BLaER1 (cell line): ENCODE data around the gene SRSF4.

Source experiments
- H3K27ac ChIP-seq: shearing (Covaris generic); formaldehyde crosslinking; 2 replicates; pipeline ENCODE4 v1.8.1; 2022
- H3K27me3 ChIP-seq: shearing (Covaris generic); formaldehyde crosslinking; 2 replicates; pipeline ENCODE4 v1.8.1; 2022
- H3K36me3 ChIP-seq: shearing (Covaris generic); formaldehyde crosslinking; 2 replicates; pipeline ENCODE4 v1.8.1; 2022
- H3K4me1 ChIP-seq: shearing (Covaris generic); formaldehyde crosslinking; 2 replicates; pipeline ENCODE4 v1.8.1; 2022
- H3K4me2 ChIP-seq: shearing (Covaris generic); formaldehyde crosslinking; 2 replicates; pipeline ENCODE4 v1.8.1; 2022
- H3K4me3 ChIP-seq: shearing (Covaris generic); formaldehyde crosslinking; 2 replicates; pipeline ENCODE4 v1.8.1; 2022
- H3K9ac ChIP-seq: shearing (Covaris generic); formaldehyde crosslinking; 2 replicates; pipeline ENCODE4 v1.8.1; 2022
- H3K9me3 ChIP-seq: shearing (Covaris generic); formaldehyde crosslinking; 2 replicates; pipeline ENCODE4 v1.8.1; 2022
- H4K20me1 ChIP-seq: shearing (Covaris generic); formaldehyde crosslinking; 2 replicates; pipeline ENCODE4 v1.8.1; 2022
- Cebpa-rat ChIP-seq: shearing (Covaris generic); IDR thresholded peaks from 2 replicates; pipeline ENCODE4 v1.8.1; 2022

SRSF4 gene

DNA sequence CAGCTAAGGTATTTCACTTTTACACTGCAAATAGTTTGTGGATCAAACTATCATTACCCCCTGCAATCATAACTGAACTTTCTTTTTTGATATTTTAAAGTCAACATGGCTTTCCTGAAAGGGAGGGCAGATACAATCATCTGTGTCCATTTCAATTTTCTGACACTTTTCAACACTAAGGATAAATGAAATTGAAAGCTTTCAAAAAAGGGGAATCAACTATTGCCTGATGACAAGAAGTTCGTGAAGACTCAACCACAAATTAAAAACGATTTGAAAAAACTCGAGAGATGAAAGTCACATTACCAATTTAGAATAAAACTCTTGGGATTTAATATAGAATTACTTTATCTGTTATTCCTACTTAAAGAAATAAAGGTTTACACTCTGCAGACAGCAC, 11.7 kb downstream of the SRSF4 start:
- peaks cover 78% of the 10 kb centered on the region for H3K4me1 ChIP-seq
- peak overlapping the region; percentile 65 for H3K4me2 ChIP-seq
- no peaks in the 10 kb centered on the region for H3K9me3 ChIP-seq
- 0 out of 2 replicates have a peak overlapping the region, but pooled peaks have one; percentile 3 for H3K9ac ChIP-seq
- peaks cover 78% of the 10 kb centered on the region for H3K36me3 ChIP-seq
- peaks cover 100% of the 10 kb centered on the region for H4K20me1 ChIP-seq
- no peaks in the 10 kb centered on the region for H3K27me3 ChIP-seq
- no peak overlapping the region for H3K4me3 ChIP-seq
- no peak overlapping the region for H3K27ac ChIP-seq
- TF ChIP-seq Cebpa-rat: no peak

GRCh38 chr1:29167904-29168303, 13.8 kb downstream of the SRSF4 start:
- no peak for TF ChIP-seq Cebpa-rat
- Histone ChIP-seq H3K27me3 (no peaks in the 10 kb centered on the region), H3K4me3 (no peak overlapping the region), H3K9ac (no peak overlapping the region), H3K36me3 (peaks cover 81% of the 10 kb centered on the region), H3K9me3 (no peaks in the 10 kb centered on the region), H3K27ac (no peak overlapping the region), H3K4me1 (peaks cover 72% of the 10 kb centered on the region), H4K20me1 (peaks cover 100% of the 10 kb centered on the region), H3K4me2 (peak overlapping the region; percentile 69)

DNA sequence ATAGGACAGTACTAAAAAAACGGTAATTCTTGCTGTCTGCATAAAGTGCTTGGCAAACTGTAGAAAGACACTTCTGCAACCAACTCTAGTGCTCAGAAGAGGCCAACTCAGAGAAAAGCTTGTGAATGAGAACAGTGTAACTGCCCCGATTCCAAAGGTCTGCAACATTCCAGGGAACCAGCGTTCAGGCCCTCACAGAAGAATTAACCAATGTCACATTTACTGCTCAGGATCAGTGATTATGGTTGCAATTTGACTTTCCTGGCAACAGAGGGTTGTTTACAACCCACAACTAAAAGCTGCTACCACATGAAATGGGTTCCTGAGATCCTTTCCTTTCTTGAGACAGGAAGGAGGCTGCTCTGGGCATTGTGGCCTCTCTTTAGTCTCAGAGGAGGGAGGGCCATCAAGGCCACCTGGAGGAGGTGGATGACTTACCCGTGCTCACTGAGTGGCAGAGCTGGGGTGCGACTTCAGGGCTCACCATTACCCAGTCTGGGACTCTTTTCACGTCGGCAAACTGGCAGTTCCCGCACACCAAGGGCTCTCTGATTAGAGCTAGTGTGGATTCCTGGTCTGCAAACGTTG, 15.3 kb downstream of the SRSF4 start:
- Histone ChIP-seq H3K36me3 (peaks cover 90% of the 10 kb centered on the region), H4K20me1 (peaks cover 100% of the 10 kb centered on the region)

GRCh38 chr1:29164588-29164987, 17.1 kb downstream of the SRSF4 start:
- Histone ChIP-seq H3K36me3 (peaks cover 95% of the 10 kb centered on the region), H3K9me3 (no peaks in the 10 kb centered on the region), H3K27ac (no peak overlapping the region), H4K20me1 (peaks cover 100% of the 10 kb centered on the region), H3K4me1 (peaks cover 43% of the 10 kb centered on the region), H3K4me2 (no peak overlapping the region), H3K9ac (no peak overlapping the region), H3K4me3 (no peak overlapping the region), H3K27me3 (no peaks in the 10 kb centered on the region)
- no peak for TF ChIP-seq Cebpa-rat

More for the DNA sequence above, 15.3 kb downstream of the SRSF4 start:
- H3K9ac ChIP-seq: peak overlapping the region; percentile 46; the same call in 1 of the 2 replicates
- H3K4me3 ChIP-seq: 0 out of 2 replicates have a peak overlapping the region, but pooled peaks have one; percentile 13
- H3K27ac ChIP-seq: no peak overlapping the region
- no peaks in the 10 kb centered on the region for H3K27me3 ChIP-seq
- H3K9me3 ChIP-seq: no peaks in the 10 kb centered on the region
- H3K4me2 ChIP-seq: peak overlapping the region; percentile 69
- H3K4me1 ChIP-seq: peaks cover 57% of the 10 kb centered on the region
- TF ChIP-seq Cebpa-rat: no peak

DNA sequence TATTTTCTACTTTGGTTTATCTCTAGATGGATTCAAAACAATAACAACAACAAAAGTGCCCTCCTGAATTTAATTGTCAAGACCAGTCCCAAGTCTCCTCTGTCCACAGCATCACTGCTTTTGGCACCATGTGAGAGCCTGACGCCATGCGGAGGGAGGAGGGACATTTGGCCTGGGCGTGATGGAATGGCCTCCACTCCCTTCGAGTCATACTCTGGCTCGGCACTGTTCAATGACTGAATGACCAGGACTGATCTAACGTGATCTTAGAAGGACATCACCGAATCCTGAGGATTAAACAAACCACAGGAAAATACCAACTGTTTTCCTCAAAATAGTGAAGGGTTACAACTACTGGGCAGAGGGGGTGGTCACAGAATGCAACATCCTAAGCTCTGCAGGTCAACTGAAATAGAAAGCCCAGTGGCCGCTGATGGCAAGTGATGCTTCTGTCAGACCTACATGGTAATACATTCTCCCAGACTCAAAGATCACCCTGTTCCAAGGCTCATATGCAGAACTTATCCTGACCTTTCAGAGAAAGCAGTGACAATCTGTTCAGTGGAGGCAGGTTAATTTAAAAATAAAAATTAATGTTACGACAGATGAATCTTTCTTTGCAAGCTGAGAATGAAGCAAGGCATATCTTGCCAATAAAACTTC, 19.1 kb downstream of the SRSF4 start:
- no peak for TF ChIP-seq Cebpa-rat
- Histone ChIP-seq H3K9me3 (no peaks in the 10 kb centered on the region), H3K9ac (no peak overlapping the region), H3K36me3 (peaks cover 96% of the 10 kb centered on the region), H3K27me3 (no peaks in the 10 kb centered on the region), H3K27ac (no peak overlapping the region), H3K4me1 (peaks cover 26% of the 10 kb centered on the region), H3K4me3 (no peak overlapping the region), H3K4me2 (no peak overlapping the region), H4K20me1 (peaks cover 100% of the 10 kb centered on the region)

GRCh38 chr1:29162025-29162424, 19.7 kb downstream of the SRSF4 start:
- no peak overlapping the region for H3K4me2 ChIP-seq
- H4K20me1 ChIP-seq: peaks cover 100% of the 10 kb centered on the region
- no peak overlapping the region for H3K27ac ChIP-seq
- H3K9ac ChIP-seq: no peak overlapping the region
- no peaks in the 10 kb centered on the region for H3K27me3 ChIP-seq
- no peak for TF ChIP-seq Cebpa-rat
- H3K4me3 ChIP-seq: no peak overlapping the region
- no peaks in the 10 kb centered on the region for H3K9me3 ChIP-seq
- H3K4me1 ChIP-seq: peaks cover 20% of the 10 kb centered on the region
- H3K36me3 ChIP-seq: peaks cover 96% of the 10 kb centered on the region

GRCh38 chr1:29159773-29160172, 21.9 kb downstream of the SRSF4 start:
- TF ChIP-seq Cebpa-rat: no peak
- H3K9ac ChIP-seq: no peak overlapping the region
- peaks cover 96% of the 10 kb centered on the region for H3K36me3 ChIP-seq
- H3K27me3 ChIP-seq: peaks cover 3% of the 10 kb centered on the region; the same call in 1 of the 2 replicates
- no peak overlapping the region for H3K27ac ChIP-seq
- H3K4me1 ChIP-seq: peaks cover 4% of the 10 kb centered on the region; the same call in 1 of the 2 replicates
- H3K4me2 ChIP-seq: no peak overlapping the region
- peaks cover 100% of the 10 kb centered on the region for H4K20me1 ChIP-seq
- no peaks in the 10 kb centered on the region for H3K9me3 ChIP-seq
- no peak overlapping the region for H3K4me3 ChIP-seq

GRCh38 chr1:29157269-29157601, 24.5 kb downstream of the SRSF4 start:
- H3K9me3 ChIP-seq: no peaks in the 10 kb centered on the region
- no peak overlapping the region for H3K9ac ChIP-seq
- H3K27ac ChIP-seq: no peak overlapping the region
- H3K4me2 ChIP-seq: no peak overlapping the region
- H3K4me3 ChIP-seq: no peak overlapping the region
- peaks cover 3% of the 10 kb centered on the region; the same call in 1 of the 2 replicates for H3K27me3 ChIP-seq
- peaks cover 4% of the 10 kb centered on the region; the same call in 1 of the 2 replicates for H3K4me1 ChIP-seq
- no peak for TF ChIP-seq Cebpa-rat
- peaks cover 96% of the 10 kb centered on the region for H3K36me3 ChIP-seq
- peaks cover 98% of the 10 kb centered on the region for H4K20me1 ChIP-seq

DNA sequence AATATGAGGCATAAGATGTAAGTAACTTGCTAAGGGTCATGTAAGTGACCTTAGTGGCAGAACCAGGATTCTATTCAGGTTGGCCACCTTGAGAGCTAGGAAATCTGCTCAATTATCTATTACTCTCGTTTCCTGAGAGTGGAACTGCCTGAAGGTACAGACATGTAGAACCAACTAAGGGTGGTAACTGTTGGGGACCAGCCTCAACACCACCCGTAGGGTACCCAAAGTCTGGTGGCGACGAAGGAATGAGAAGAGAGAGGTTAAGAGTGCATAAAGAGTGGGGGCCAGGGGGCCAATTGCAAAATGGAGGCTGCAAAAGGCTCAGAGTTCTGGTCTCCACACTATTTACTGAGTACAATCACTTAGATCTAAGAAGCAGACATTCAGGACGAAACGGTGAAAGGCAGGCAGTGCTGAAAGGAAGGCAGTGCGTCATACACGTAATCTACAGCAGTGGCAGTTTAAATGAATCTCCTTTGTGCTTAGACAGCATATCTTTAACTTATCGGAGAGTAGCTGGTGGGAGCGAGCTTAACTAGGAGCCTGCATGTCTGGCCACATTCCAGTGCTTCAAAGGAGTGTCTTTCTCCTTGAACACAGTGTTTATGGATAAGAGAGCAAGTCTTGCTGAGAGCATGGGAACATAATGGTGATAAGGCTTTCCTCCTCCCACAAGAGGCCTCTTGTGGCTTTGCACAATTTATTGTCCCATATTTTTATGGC, 25.0 kb downstream of the SRSF4 start:
- Histone ChIP-seq H3K36me3 (peaks cover 96% of the 10 kb centered on the region), H3K27ac (no peak overlapping the region), H3K4me2 (no peak overlapping the region), H3K4me3 (no peak overlapping the region), H4K20me1 (peaks cover 98% of the 10 kb centered on the region), H3K9ac (no peak overlapping the region), H3K4me1 (peaks cover 4% of the 10 kb centered on the region; the same call in 1 of the 2 replicates), H3K9me3 (no peaks in the 10 kb centered on the region), H3K27me3 (peaks cover 3% of the 10 kb centered on the region; the same call in 1 of the 2 replicates)
- no peak for TF ChIP-seq Cebpa-rat
